ENCODE data around the gene NGRN.

GRCh38 chr15:90219421-90220141 is 45.9 kb upstream of the NGRN start:
- TF ChIP-seq CTCF (IDR thresholded peaks at IDR 0.05; ENCODE audit: insufficient read depth, low read length, poor library complexity, severe bottlenecking) (peak; percentile 58), EZH2phosphoT487 (conservative IDR thresholded peaks at IDR 0.05; ENCODE audit: low read length) (no peak)

Measured in SU-DHL-6 (cell line).